CD14-positive monocyte (primary cell): ENCODE results near the gene NUPR1. TPM values are rescaled to one million over a fixed set of nuclear protein-coding genes. Genes with fewer than 3 reads are reported as not detected.
A peak's percentile ranks its signal among the peaks of the same experiment; 100 is the strongest.

Experiments used
- DNase-seq, 3 donors: peaks; one replicate each; pipeline ENCODE4 v3.0.0-alpha.2; 2011 to 2022
- H2AFZ ChIP-seq: 2 replicates; pipeline ENCODE4 v1.6.0; 2012; ENCODE audit warnings: mild to moderate bottlenecking, low read depth, low read length, inconsistent platforms; ENCODE audit not compliant: insufficient read depth, poor library complexity, severe bottlenecking
- H3K27ac ChIP-seq, 2 donors: 1 replicate in 1 of 2; 2 replicates in 1 of 2; pipeline ENCODE4 v1.5.1; 2012 to 2013; ENCODE audit warnings: low read length in 2 of 2, control low read depth in 1 of 2, inconsistent platforms in 1 of 2, low read depth in 1 of 2, mild to moderate bottlenecking in 1 of 2
- H3K27me3 ChIP-seq, 2 donors: one replicate each; pipeline versions ENCODE4 v1.6.0 to v1.6.1; 2011 to 2013; ENCODE audit warnings: low read length in 2 of 2; ENCODE audit not compliant: control insufficient read depth in 2 of 2, insufficient read depth in 2 of 2
- H3K36me3 ChIP-seq, 2 donors: replicated peaks in 1 of 2; 1 replicate in 1 of 2; 2 replicates in 1 of 2; pipeline versions ENCODE4 v1.5.1 to v1.6.1; 2012 to 2013; ENCODE audit warnings: low read length in 2 of 2, control low read depth in 1 of 2, inconsistent platforms in 1 of 2, mild to moderate bottlenecking in 1 of 2; ENCODE audit not compliant: insufficient read depth in 2 of 2, control insufficient read depth in 1 of 2
- H3K4me1 ChIP-seq, 2 donors: 1 replicate in 1 of 2; 2 replicates in 1 of 2; pipeline versions ENCODE4 v1.5.1 to v1.6.1; 2012 to 2013; ENCODE audit warnings: low read length in 2 of 2, control low read depth in 1 of 2, inconsistent platforms in 1 of 2, mild to moderate bottlenecking in 1 of 2, moderate library complexity in 1 of 2; ENCODE audit not compliant: insufficient read depth in 2 of 2, control insufficient read depth in 1 of 2
- H3K4me2 ChIP-seq: replicated peaks from 2 replicates; pipeline ENCODE3; 2012; ENCODE audit warnings: low read length, moderate library complexity, mild to moderate bottlenecking; ENCODE audit not compliant: poor library complexity, severe bottlenecking; ENCODE audit errors: extremely low read depth
- H3K4me3 ChIP-seq, 3 experiments: fragments of 200-600 bp in 1 of 3; sonication (generic) in 1 of 3; replicated peaks in 1 of 3; 1 replicate in 2 of 3; 2 replicates in 1 of 3; pipeline ENCODE4 v1.5.1; 2011 to 2013; ENCODE audit warnings: low read length in 3 of 3, mild to moderate bottlenecking in 3 of 3, control low read depth in 2 of 3, low read depth in 2 of 3, inconsistent platforms in 1 of 3, moderate library complexity in 1 of 3
- H3K79me2 ChIP-seq: 2 replicates; pipeline ENCODE4 v1.6.0; 2012; ENCODE audit warnings: mild to moderate bottlenecking, control low read depth, inconsistent platforms, low read length, moderate library complexity; ENCODE audit not compliant: insufficient read depth
- H3K9ac ChIP-seq: 2 replicates; pipeline ENCODE4 v1.6.0; 2017; ENCODE audit warnings: low read length, mild to moderate bottlenecking; ENCODE audit not compliant: insufficient read depth, poor library complexity, severe bottlenecking
- H3K9me3 ChIP-seq, 2 donors: replicated peaks in 1 of 2; 1 replicate in 1 of 2; 2 replicates in 1 of 2; pipeline versions ENCODE4 v1.5.1 to v1.6.1; 2012 to 2013; ENCODE audit warnings: low read length in 2 of 2, control low read depth in 1 of 2; ENCODE audit not compliant: control insufficient read depth in 1 of 2, insufficient read depth in 1 of 2
- H4K20me1 ChIP-seq: 2 replicates; pipeline ENCODE4 v1.6.0; 2012; ENCODE audit warnings: mild to moderate bottlenecking, low read length, control low read depth, moderate library complexity; ENCODE audit not compliant: insufficient read depth
- H3K27ac Mint-ChIP-seq, 7 donors: one replicate each; pipeline ENCODE4 v1.8.0; 2020; ENCODE audit warnings: mild to moderate bottlenecking in 7 of 7, mixed read lengths in 7 of 7, moderate library complexity in 6 of 7, inconsistent platforms in 2 of 7
- H3K27me3 Mint-ChIP-seq, 3 donors: one replicate each; pipeline ENCODE4 v1.8.0; 2021 to 2022; ENCODE audit warnings: low read depth in 3 of 3, mild to moderate bottlenecking in 3 of 3, mixed read lengths in 3 of 3, moderate library complexity in 3 of 3, inconsistent platforms in 1 of 3
- H3K36me3 Mint-ChIP-seq, 2 donors: one replicate each; pipeline ENCODE4 v1.8.0; 2020; ENCODE audit warnings: mixed read lengths in 2 of 2, inconsistent platforms in 1 of 2, mild to moderate bottlenecking in 1 of 2
- H3K4me1 Mint-ChIP-seq: one replicate; pipeline ENCODE4 v1.8.0; 2020; ENCODE audit warnings: mild to moderate bottlenecking, mixed read lengths
- H3K4me3 Mint-ChIP-seq, 2 donors: one replicate each; pipeline ENCODE4 v1.8.0; 2020; ENCODE audit warnings: mild to moderate bottlenecking in 2 of 2, mixed read lengths in 2 of 2, moderate library complexity in 1 of 2
- H3K9me3 Mint-ChIP-seq, 7 donors: one replicate each; pipeline ENCODE4 v1.8.0; 2020 to 2022; ENCODE audit warnings: mixed read lengths in 7 of 7, mild to moderate bottlenecking in 6 of 7, moderate library complexity in 6 of 7, inconsistent platforms in 2 of 7
- CTCF ChIP-seq: fragments of 200-600 bp; IDR thresholded peaks from one replicate; pipeline ENCODE4 v1.8.0; 2022; ENCODE audit warnings: antibody characterized with exemption, mild to moderate bottlenecking
- WGBS: methylation state at CpG from one replicate; pipeline ENCODE4 v1.1.5; 2013; ENCODE audit warnings: missing lambda C conversion rate; ENCODE audit not compliant: insufficient coverage; 5-methylcytosine and 5-hydroxymethylcytosine counted together
- intact Hi-C, 2 donors: fragments of 100-400 bp; cut with micrococcal nuclease; formaldehyde crosslinking; loops; one replicate each; pipeline versions ENCODE4 v1.15.0 to v1.15.1; 2023
- polyA plus RNA-seq, 3 donors: library from polyadenylated mRNA; depleted of rRNA in 1 of 3; unstranded in 2 of 3; stranded (reverse) in 1 of 3; fragments of 300-500 nt in 2 of 3; fragments of >200 nt in 1 of 3; fragmentation: Illumina TruSeq in 2 of 3; gene quantifications; 1 replicate in 2 of 3; 2 replicates in 1 of 3; pipeline ENCODE4 v1.2.3, GENCODE V29; 2012 to 2021

NUPR1 gene
- polyA plus RNA-seq, 3 donors, result 0.01 to 1.9 TPM; not detected in 1

GRCh38 chr16:28561557-28562187, 22.9 kb upstream of the NUPR1 start:
- 89% methylated on average over 7 of the region's 7 CpGs for WGBS
- Mint-ChIP-seq H3K4me1 (peaks cover 9% of the 10 kb centered on the region), H3K4me3 (no peak overlapping the region)

GRCh38 chr16:28558456-28558855, 19.7 kb upstream of the NUPR1 start:
- Histone ChIP-seq H3K27ac (no peak overlapping the region), H3K9ac (no peak overlapping the region), H3K79me2 (peaks cover 52% of the 10 kb centered on the region), H3K9me3 (no peaks in the 10 kb centered on the region), H3K4me2 (no peak overlapping the region), H3K4me3 (no peak overlapping the region), H3K27me3 (no peaks in the 10 kb centered on the region), H2AFZ (no peak overlapping the region), H3K4me1 (peaks cover 7 to 19% of the 10 kb centered on the region in 2 donors), H3K36me3 (peaks cover 15 to 35% of the 10 kb centered on the region in 2 donors), H4K20me1 (peaks cover 22% of the 10 kb centered on the region)
- intact Hi-C loops, result loop anchor here (10.0 kb wide), 2 partner anchors 286 to 366 kb away; partner anchors contain the start of genes RABEP2 (in 1 of the 2) and TUFM (in 1 of the 2)
- peaks cover 0 to 2% (median 0%) of the 10 kb centered on the region in 7 donors for H3K9me3 Mint-ChIP-seq
- H3K27ac Mint-ChIP-seq, result peak overlapping the region in 1 of 7 donors; percentile 15
- peaks cover 18 to 36% of the 10 kb centered on the region in 2 donors for H3K36me3 Mint-ChIP-seq
- no peak for TF ChIP-seq CTCF
- no CpG with 5 or more reads among the region's 3 CpGs for WGBS
- peaks cover 25% of the 10 kb centered on the region for H3K4me1 Mint-ChIP-seq
- H3K4me3 Mint-ChIP-seq, result no peak overlapping the region
- peaks cover 0 to 1% (median 1%) of the 10 kb centered on the region in 3 donors for H3K27me3 Mint-ChIP-seq
- no peak for DNase-seq

More at GRCh38 chr16:28561557-28562187, 22.9 kb upstream of the NUPR1 start:
- H3K4me2 ChIP-seq, result no peak overlapping the region
- peaks cover 23% of the 10 kb centered on the region for H4K20me1 ChIP-seq
- H3K9ac ChIP-seq, result no peak overlapping the region
- Mint-ChIP-seq H3K9me3 (peaks cover 5 to 9% (median 8%) of the 10 kb centered on the region in 7 donors), H3K27me3 (peaks cover 0 to 1% (median 0%) of the 10 kb centered on the region in 3 donors), H3K36me3 (peaks cover 27 to 58% of the 10 kb centered on the region in 2 donors), H3K27ac (no peak overlapping the region)
- no peak for TF ChIP-seq CTCF
- H3K36me3 ChIP-seq, result peaks cover 17 to 41% of the 10 kb centered on the region in 2 donors
- peaks cover 0 to 8% of the 10 kb centered on the region in 2 donors for H3K9me3 ChIP-seq
- no peak overlapping the region for H3K4me3 ChIP-seq
- peaks cover 44% of the 10 kb centered on the region for H3K79me2 ChIP-seq
- H3K27me3 ChIP-seq, result no peaks in the 10 kb centered on the region
- H3K4me1 ChIP-seq, result peaks cover 0 to 1% of the 10 kb centered on the region in 2 donors
- H2AFZ ChIP-seq, result no peak overlapping the region
- no peak overlapping the region for H3K27ac ChIP-seq
- intact Hi-C loops, result no loop called here
- DNase-seq, result no peak
